Measurements from ENCODE around the gene BACH1. TPM values are rescaled to one million over a fixed set of nuclear protein-coding genes. Genes with fewer than 3 reads are reported as not detected.

BACH1 gene
- total and polyA plus RNA-seq, 2 experiments from 2014 or later = 23.9 to 52.7 TPM

DNA sequence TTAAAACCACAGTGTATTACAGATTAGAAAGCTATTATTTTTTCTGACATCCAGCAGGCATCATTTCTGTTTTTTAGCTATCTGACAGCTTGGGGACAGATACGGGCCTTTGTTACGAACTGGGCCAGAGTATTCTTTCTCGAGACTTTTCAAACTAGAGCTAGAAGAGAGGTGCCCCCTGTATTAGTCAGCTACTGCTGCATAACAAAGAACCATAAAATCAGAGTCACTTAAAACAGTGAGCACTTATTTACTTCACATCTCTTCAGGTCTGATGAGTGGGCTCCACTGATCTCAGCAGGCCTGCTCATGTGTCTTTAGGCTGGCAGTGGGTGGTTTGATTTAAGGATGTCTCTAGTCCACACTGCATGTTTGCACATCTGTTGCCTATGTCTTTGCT is 67.8 kb downstream of the BACH1 start:
- WGBS, 2 experiments (ENCODE audit: low coverage in 1 of 2, low lambda C conversion rate in 2 of 2, missing lambda C conversion rate in 2 of 2) = 95 to 97% methylated on average over 3 of the region's 3 CpGs
- Histone ChIP-seq H3K4me1 (ENCODE audit: insufficient read depth) (no peaks in the 10 kb centered on the region), H3K36me3 (ENCODE audit: low read depth) (no peaks in the 10 kb centered on the region), H3K4me2 (ENCODE audit: unreplicated experiment) (no peak overlapping the region), H2AFZ (no peak overlapping the region), H3K9me2 (ENCODE audit: insufficient read depth) (no peaks in the 10 kb centered on the region), H4K20me1 (ENCODE audit: insufficient read depth) (no peaks in the 10 kb centered on the region), H3K79me2 (ENCODE audit: insufficient read depth) (no peaks in the 10 kb centered on the region), H3K27me3 (replicated peaks; ENCODE audit: insufficient read depth) (no peaks in the 10 kb centered on the region), H3K9ac (no peak overlapping the region), H3K4me3 (no peak overlapping the region), H3F3A (ENCODE audit: insufficient read depth) (peaks cover 3% of the 10 kb centered on the region; the same call in 1 of the 2 replicates), H3K9me3 (ENCODE audit: low read depth) (no peaks in the 10 kb centered on the region), H3K27ac (no peak overlapping the region)
- in situ Hi-C loops (cut with MboI) = no loop called here
- no peak for DNase-seq
- TF ChIP-seq EZH2 (IDR thresholded peaks at IDR 0.05; ENCODE audit: insufficient read depth, poor library complexity, severe bottlenecking) (no peak), EZH2phosphoT487 (IDR thresholded peaks at IDR 0.05; ENCODE audit: insufficient read depth, low read depth) (no peak)

DNA sequence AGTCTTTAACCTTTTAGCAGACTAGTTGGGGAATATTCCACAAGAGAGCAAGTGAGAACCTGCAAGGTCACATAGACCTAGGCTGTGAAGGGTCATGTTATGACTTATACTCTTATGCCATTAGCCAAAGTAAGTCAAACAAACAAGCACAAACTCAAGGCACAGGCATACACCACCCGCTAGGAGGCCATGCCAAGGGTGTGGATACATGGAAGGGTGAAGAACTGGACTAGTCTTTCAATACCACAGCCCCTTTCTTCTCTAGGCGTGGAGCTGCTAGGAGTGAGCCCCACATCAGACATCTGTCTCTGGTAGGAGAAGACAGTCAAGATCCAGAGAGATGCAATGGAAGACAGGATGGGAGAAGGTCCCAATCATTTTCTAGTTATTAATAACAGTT is 68.6 kb downstream of the BACH1 start:
- WGBS, 2 experiments (ENCODE audit: low coverage in 1 of 2, low lambda C conversion rate in 2 of 2, missing lambda C conversion rate in 2 of 2) = 97 to 98% methylated on average over 2 of the region's 2 CpGs

DNA sequence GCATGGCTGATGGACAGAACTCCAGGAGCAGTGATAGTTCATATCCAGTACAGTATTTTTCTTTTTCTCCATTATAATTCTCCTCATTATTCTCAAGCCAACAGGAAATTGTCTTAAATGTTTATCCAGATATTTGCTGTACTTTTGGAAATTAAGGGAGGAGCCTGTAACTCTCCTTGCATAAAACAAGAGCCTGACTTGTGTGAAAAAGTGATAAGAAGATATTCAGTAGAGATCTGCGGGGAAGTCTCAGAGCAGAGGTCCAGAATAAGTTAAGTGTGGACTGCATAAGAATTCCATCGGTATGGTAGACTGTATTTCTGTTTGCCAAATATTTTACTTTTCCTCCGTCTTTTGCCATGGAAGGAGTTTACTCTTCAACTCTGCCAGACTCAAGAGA is 70.2 kb downstream of the BACH1 start:
- Histone ChIP-seq H3K4me1 (ENCODE audit: insufficient read depth) (no peaks in the 10 kb centered on the region), H3K4me2 (ENCODE audit: unreplicated experiment) (no peak overlapping the region), H3K79me2 (ENCODE audit: insufficient read depth) (no peaks in the 10 kb centered on the region), H3K27ac (no peak overlapping the region), H3K27me3 (replicated peaks; ENCODE audit: insufficient read depth) (no peaks in the 10 kb centered on the region), H3K9ac (no peak overlapping the region), H2AFZ (no peak overlapping the region), H3K9me3 (ENCODE audit: low read depth) (no peaks in the 10 kb centered on the region), H3F3A (ENCODE audit: insufficient read depth) (peaks cover 8% of the 10 kb centered on the region; the same call in 1 of the 2 replicates), H3K9me2 (ENCODE audit: insufficient read depth) (no peaks in the 10 kb centered on the region), H3K4me3 (no peak overlapping the region), H3K36me3 (ENCODE audit: low read depth) (peaks cover 11% of the 10 kb centered on the region; the same call in 1 of the 2 replicates), H4K20me1 (ENCODE audit: insufficient read depth) (no peaks in the 10 kb centered on the region)
- WGBS, 2 experiments (ENCODE audit: low coverage in 1 of 2, low lambda C conversion rate in 2 of 2, missing lambda C conversion rate in 2 of 2) = 88 to 90% methylated on average over 3 of the region's 3 CpGs
- TF ChIP-seq EZH2 (IDR thresholded peaks at IDR 0.05; ENCODE audit: insufficient read depth, poor library complexity, severe bottlenecking) = no peak
- TF ChIP-seq EZH2phosphoT487 (IDR thresholded peaks at IDR 0.05; ENCODE audit: insufficient read depth, low read depth) = no peak
- no peak for DNase-seq
- in situ Hi-C loops (cut with MboI) = no loop called here

More for the DNA sequence above, 68.6 kb downstream of the BACH1 start:
- no peaks in the 10 kb centered on the region for H3K79me2 ChIP-seq (ENCODE audit: insufficient read depth)
- no peak for DNase-seq
- H3K9me2 ChIP-seq (ENCODE audit: insufficient read depth) = no peaks in the 10 kb centered on the region
- H3K9ac ChIP-seq = no peak overlapping the region
- H3F3A ChIP-seq (ENCODE audit: insufficient read depth) = peaks cover 8% of the 10 kb centered on the region; the same call in 1 of the 2 replicates
- H3K36me3 ChIP-seq (ENCODE audit: low read depth) = no peaks in the 10 kb centered on the region
- H3K4me2 ChIP-seq (ENCODE audit: unreplicated experiment) = no peak overlapping the region
- H4K20me1 ChIP-seq (ENCODE audit: insufficient read depth) = no peaks in the 10 kb centered on the region
- H3K27ac ChIP-seq = no peak overlapping the region
- no peak overlapping the region for H3K4me3 ChIP-seq
- TF ChIP-seq EZH2 (IDR thresholded peaks at IDR 0.05; ENCODE audit: insufficient read depth, poor library complexity, severe bottlenecking) = no peak
- no peak for TF ChIP-seq EZH2phosphoT487 (IDR thresholded peaks at IDR 0.05; ENCODE audit: insufficient read depth, low read depth)
- H3K9me3 ChIP-seq (ENCODE audit: low read depth) = no peaks in the 10 kb centered on the region
- no peaks in the 10 kb centered on the region for H3K27me3 ChIP-seq (replicated peaks; ENCODE audit: insufficient read depth)
- no peaks in the 10 kb centered on the region for H3K4me1 ChIP-seq (ENCODE audit: insufficient read depth)
- in situ Hi-C loops (cut with MboI) = no loop called here
- no peak overlapping the region for H2AFZ ChIP-seq

GRCh38 chr21:29371464-29371863 is 72.7 kb downstream of the BACH1 start:
- H3K79me2 ChIP-seq (ENCODE audit: insufficient read depth) = no peaks in the 10 kb centered on the region
- H3K9me2 ChIP-seq (ENCODE audit: insufficient read depth) = no peaks in the 10 kb centered on the region
- no peak for TF ChIP-seq EZH2phosphoT487 (IDR thresholded peaks at IDR 0.05; ENCODE audit: insufficient read depth, low read depth)
- no peak for TF ChIP-seq EZH2 (IDR thresholded peaks at IDR 0.05; ENCODE audit: insufficient read depth, poor library complexity, severe bottlenecking)
- H3K9me3 ChIP-seq (ENCODE audit: low read depth) = no peaks in the 10 kb centered on the region
- 88 to 90% methylated on average over 4 of the region's 4 CpGs for WGBS, 2 experiments (ENCODE audit: low coverage in 1 of 2, low lambda C conversion rate in 2 of 2, missing lambda C conversion rate in 2 of 2)
- peaks cover 11% of the 10 kb centered on the region; the same call in 1 of the 2 replicates for H3K36me3 ChIP-seq (ENCODE audit: low read depth)
- no peak for DNase-seq
- no peak overlapping the region for H3K4me2 ChIP-seq (ENCODE audit: unreplicated experiment)
- H3K9ac ChIP-seq = no peak overlapping the region
- H3K4me1 ChIP-seq (ENCODE audit: insufficient read depth) = no peaks in the 10 kb centered on the region
- in situ Hi-C loops (cut with MboI) = loop anchor here (10.0 kb wide), 2 partner anchors 207 to 287 kb away; no protein-coding TSS in a partner anchor
- H3K4me3 ChIP-seq = no peak overlapping the region
- H3K27me3 ChIP-seq (replicated peaks; ENCODE audit: insufficient read depth) = no peaks in the 10 kb centered on the region
- H2AFZ ChIP-seq = no peak overlapping the region
- peaks cover 8% of the 10 kb centered on the region; the same call in 1 of the 2 replicates for H3F3A ChIP-seq (ENCODE audit: insufficient read depth)
- H4K20me1 ChIP-seq (ENCODE audit: insufficient read depth) = no peaks in the 10 kb centered on the region
- H3K27ac ChIP-seq = no peak overlapping the region
